ENCODE measurements around the gene PLIN5.

Gene PLIN5

DNA sequence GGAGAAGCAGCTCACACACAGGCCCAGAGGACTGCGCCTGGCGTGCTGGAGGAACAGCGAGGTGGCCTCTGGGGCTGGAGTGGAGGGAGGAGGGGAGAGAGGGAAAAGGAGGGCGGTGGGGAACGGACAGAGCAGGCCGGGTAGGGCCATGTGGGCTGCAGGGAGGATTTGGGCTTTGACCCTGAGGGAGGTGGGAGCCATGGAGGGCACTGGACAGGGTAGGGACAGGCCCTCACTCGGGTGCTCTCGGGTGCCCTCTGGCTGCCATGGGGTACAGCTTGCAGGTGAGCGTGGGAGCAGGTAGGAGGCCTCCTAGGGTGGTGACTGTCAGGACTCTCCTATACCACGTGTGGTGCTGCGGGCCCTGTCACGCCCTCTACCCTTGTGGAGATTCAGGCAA is 39.6 kb downstream of the PLIN5 start:
- DNase-seq (ENCODE audit: low read depth), result no peak
- TF ChIP-seq, protein P1, sequence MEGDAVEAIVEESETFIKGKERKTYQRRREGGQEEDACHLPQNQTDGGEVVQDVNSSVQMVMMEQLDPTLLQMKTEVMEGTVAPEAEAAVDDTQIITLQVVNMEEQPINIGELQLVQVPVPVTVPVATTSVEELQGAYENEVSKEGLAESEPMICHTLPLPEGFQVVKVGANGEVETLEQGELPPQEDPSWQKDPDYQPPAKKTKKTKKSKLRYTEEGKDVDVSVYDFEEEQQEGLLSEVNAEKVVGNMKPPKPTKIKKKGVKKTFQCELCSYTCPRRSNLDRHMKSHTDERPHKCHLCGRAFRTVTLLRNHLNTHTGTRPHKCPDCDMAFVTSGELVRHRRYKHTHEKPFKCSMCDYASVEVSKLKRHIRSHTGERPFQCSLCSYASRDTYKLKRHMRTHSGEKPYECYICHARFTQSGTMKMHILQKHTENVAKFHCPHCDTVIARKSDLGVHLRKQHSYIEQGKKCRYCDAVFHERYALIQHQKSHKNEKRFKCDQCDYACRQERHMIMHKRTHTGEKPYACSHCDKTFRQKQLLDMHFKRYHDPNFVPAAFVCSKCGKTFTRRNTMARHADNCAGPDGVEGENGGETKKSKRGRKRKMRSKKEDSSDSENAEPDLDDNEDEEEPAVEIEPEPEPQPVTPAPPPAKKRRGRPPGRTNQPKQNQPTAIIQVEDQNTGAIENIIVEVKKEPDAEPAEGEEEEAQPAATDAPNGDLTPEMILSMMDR (IDR thresholded peaks at IDR 0.05; ENCODE audit: control insufficient read depth, insufficient read depth, low read depth, low read length, missing control alignments), result peak; percentile 34
- H3K4me3 ChIP-seq (ENCODE audit: control insufficient read depth, low read depth, low read length), result no peak overlapping the region

DNA sequence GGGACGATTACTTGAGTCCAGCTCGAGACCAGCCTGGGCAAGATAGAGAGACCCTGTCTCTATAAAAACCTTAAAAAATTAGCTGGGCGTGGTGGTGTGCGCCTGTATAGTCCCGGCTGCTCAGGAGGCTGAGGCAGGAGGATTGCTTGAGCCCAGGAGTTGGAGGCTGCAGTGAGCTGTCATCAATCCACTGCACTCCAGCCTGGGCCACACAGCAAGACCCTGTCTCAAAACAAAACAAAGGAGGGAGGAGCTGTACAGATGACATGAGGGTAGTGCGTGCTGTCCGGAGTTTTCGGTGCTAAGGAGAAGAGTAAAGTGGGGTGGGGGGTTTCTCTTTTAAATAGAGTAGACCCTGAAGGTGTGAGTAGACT is 40.3 kb downstream of the PLIN5 start:
- TF ChIP-seq, protein P1 (IDR thresholded peaks at IDR 0.05; ENCODE audit: control insufficient read depth, insufficient read depth, low read depth, low read length, missing control alignments), result no peak

DNA sequence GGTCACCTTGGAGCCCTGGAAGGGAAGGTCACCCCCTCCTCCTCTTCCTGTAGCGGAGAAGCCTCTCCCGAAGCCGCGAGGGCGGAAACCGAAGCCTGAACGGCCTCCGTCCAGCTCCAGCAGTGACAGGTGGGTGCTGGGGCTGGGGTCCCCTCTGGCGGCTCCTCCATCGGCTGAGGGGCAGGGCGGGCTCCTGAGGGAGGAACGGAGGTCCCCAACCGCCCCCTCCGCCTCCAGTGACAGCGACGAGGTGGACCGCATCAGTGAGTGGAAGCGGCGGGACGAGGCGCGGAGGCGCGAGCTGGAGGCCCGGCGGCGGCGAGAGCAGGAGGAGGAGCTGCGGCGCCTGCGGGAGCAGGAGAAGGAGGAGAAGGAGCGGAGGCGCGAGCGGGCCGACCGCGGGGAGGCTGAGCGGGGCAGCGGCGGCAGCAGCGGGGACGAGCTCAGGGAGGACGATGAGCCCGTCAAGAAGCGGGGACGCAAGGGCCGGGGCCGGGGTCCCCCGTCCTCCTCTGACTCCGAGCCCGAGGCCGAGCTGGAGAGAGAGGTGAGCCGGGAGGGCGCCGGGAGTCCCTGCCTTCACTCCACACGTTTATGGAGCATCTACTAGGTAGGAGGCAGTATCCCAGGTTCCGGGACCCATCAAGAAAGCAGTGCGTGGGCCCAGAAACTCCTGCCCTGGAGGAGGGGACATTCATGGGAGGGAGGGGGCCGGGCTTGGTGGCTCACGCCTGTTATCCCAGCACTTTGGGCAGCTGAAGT is 40.9 kb downstream of the PLIN5 start:
- TF ChIP-seq, protein P1 (IDR thresholded peaks at IDR 0.05; ENCODE audit: control insufficient read depth, insufficient read depth, low read depth, low read length, missing control alignments), result no peak
- no peak overlapping the region for H3K4me3 ChIP-seq (ENCODE audit: control insufficient read depth, low read depth, low read length)
- no peak for DNase-seq (ENCODE audit: low read depth)

More for the DNA sequence above, 40.3 kb downstream of the PLIN5 start:
- no peak overlapping the region for H3K4me3 ChIP-seq (ENCODE audit: control insufficient read depth, low read depth, low read length)
- DNase-seq (ENCODE audit: low read depth), result no peak

- no peak overlapping the region for H3K4me3 ChIP-seq (ENCODE audit: control insufficient read depth, low read depth, low read length)
- no peak for DNase-seq (ENCODE audit: low read depth)
- TF ChIP-seq, protein P1 (IDR thresholded peaks at IDR 0.05; ENCODE audit: control insufficient read depth, insufficient read depth, low read depth, low read length, missing control alignments), result no peak
Measured at GRCh38 chr19:4493104-4493928, 41.7 kb downstream of the PLIN5 start.

- no peak for DNase-seq (ENCODE audit: low read depth)
- no peak overlapping the region for H3K4me3 ChIP-seq (ENCODE audit: control insufficient read depth, low read depth, low read length)
- TF ChIP-seq, protein P1 (IDR thresholded peaks at IDR 0.05; ENCODE audit: control insufficient read depth, insufficient read depth, low read depth, low read length, missing control alignments), result no peak
Measured at GRCh38 chr19:4492337-4493103, 42.5 kb downstream of the PLIN5 start.

DNA sequence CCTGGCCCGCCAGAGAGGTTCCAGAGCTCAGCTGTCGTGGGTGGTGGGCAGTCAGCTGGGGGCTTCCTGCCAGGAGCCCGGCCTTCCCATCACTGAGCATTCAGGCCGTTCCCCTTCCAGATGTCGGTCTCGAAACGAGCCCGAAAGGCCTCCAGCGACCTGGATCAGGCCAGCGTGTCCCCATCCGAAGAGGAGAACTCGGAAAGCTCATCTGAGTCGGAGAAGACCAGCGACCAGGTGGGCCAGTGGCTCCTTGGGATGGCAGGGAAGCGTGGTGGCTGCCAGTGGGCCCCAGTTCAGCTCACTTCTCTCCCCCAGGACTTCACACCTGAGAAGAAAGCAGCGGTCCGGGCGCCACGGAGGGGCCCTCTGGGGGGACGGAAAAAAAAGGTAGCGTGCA is 43.6 kb downstream of the PLIN5 start:
- no peak for DNase-seq (ENCODE audit: low read depth)
- no peak overlapping the region for H3K4me3 ChIP-seq (ENCODE audit: control insufficient read depth, low read depth, low read length)
- TF ChIP-seq, protein P1 (IDR thresholded peaks at IDR 0.05; ENCODE audit: control insufficient read depth, insufficient read depth, low read depth, low read length, missing control alignments), result no peak

All from AG09309 (cell line).